PC-9 (cell line): ENCODE results near the gene LGR6. TPM values are rescaled to one million over a fixed set of nuclear protein-coding genes. Genes with fewer than 3 reads are reported as not detected.

Experiments used
- BruUV-seq: library from RNA; stranded (reverse); fragments of 400-500 nt; replicated peaks from 2 replicates; lab custom pipeline; 2021; lab: Mats Ljungman, UMichigan
- CTCF ChIA-PET: fragments of 300-600 bp; sonication (Branson Sonifier 250); formaldehyde crosslinking; loops from one replicate; lab custom pipeline; 2022; ENCODE audit warnings: antibody characterized with exemption; lab: Charles Lee
- POLR2A ChIA-PET: fragments of 300-600 bp; sonication (Branson Sonifier 250); formaldehyde crosslinking; loops from one replicate; lab custom pipeline; 2022; ENCODE audit warnings: antibody characterized with exemption; ENCODE audit not compliant: unreplicated experiment; lab: Charles Lee
- DNase-seq, 2 experiments: peaks; one replicate each; pipeline versions ENCODE4 v3.0.0 to v3.0.0-alpha.2; 2015 to 2022; ENCODE audit warnings: mixed read lengths in 1 of 2
- H2AFZ ChIP-seq: fragments of 200-600 bp; sonication (generic); 2 replicates; pipeline ENCODE4 v1.8.1; 2017; ENCODE audit warnings: antibody characterized with exemption
- H3F3A ChIP-seq: fragments of 200-600 bp; sonication (generic); 2 replicates; pipeline ENCODE4 v1.8.1; 2017; ENCODE audit warnings: antibody characterized with exemption, mild to moderate bottlenecking, low read depth; ENCODE audit not compliant: insufficient read depth
- H3K27ac ChIP-seq: fragments of 200-600 bp; sonication (generic); 2 replicates; pipeline ENCODE4 v1.6.1; 2016; ENCODE audit warnings: mixed run types
- H3K27me3 ChIP-seq: fragments of 200-600 bp; sonication (generic); 2 replicates; pipeline ENCODE4 v1.6.1; 2016; ENCODE audit warnings: low read depth, mixed run types; ENCODE audit not compliant: insufficient read depth
- H3K36me3 ChIP-seq: fragments of 200-600 bp; sonication (generic); 2 replicates; pipeline ENCODE4 v1.6.1; 2016; ENCODE audit warnings: low read depth, mixed run types
- H3K4me1 ChIP-seq: fragments of 200-600 bp; sonication (generic); replicated peaks from 2 replicates; pipeline ENCODE4 v1.6.1; 2016; ENCODE audit warnings: mixed run types; ENCODE audit not compliant: insufficient read depth
- H3K4me2 ChIP-seq: fragments of 200-600 bp; sonication (generic); 2 replicates; pipeline ENCODE4 v1.6.1; 2017; ENCODE audit warnings: mixed run types
- H3K4me3 ChIP-seq: fragments of 200-600 bp; sonication (generic); 2 replicates; pipeline ENCODE4 v1.6.1; 2016; ENCODE audit warnings: mixed run types
- H3K79me2 ChIP-seq: fragments of 200-600 bp; sonication (generic); 2 replicates; pipeline ENCODE4 v1.6.1; 2017; ENCODE audit warnings: low read depth, mixed run types
- H3K9me2 ChIP-seq: fragments of 200-600 bp; sonication (generic); 2 replicates; pipeline ENCODE4 v1.8.1; 2017; ENCODE audit warnings: mild to moderate bottlenecking; ENCODE audit not compliant: insufficient read depth
- H3K9me3 ChIP-seq: fragments of 200-600 bp; sonication (generic); 2 replicates; pipeline ENCODE4 v1.8.1; 2016; ENCODE audit warnings: low read depth; ENCODE audit not compliant: insufficient read depth
- H4K20me1 ChIP-seq: fragments of 200-600 bp; sonication (generic); 2 replicates; pipeline ENCODE4 v1.8.1; 2017; ENCODE audit not compliant: insufficient read depth
- EZH2 ChIP-seq: fragments of 200-600 bp; sonication (generic); IDR thresholded peaks from 2 replicates; pipeline ENCODE4 v1.8.0; 2017; ENCODE audit warnings: antibody characterized with exemption, low read depth
- intact Hi-C: fragments of 100-400 bp; cut with micrococcal nuclease; formaldehyde crosslinking; loops from one replicate; pipeline ENCODE4 v1.10.0; 2022; ENCODE audit not compliant: unreplicated experiment
- total RNA-seq: library from RNA; stranded (reverse); gene quantifications from 2 replicates; pipeline ENCODE4 v1.2.3, GENCODE V29; 2021
- TF ChIP-seq, protein P1 (sequence below): fragments of 200-600 bp; sonication (generic); conservative IDR thresholded peaks from 2 replicates; pipeline ENCODE4 v1.6.1; 2017; ENCODE audit warnings: mixed run types, antibody characterized with exemption, mild to moderate bottlenecking, moderate library complexity

LGR6 gene
- total RNA-seq, 1 experiment from 2014 or later = 5.6 TPM

DNA sequence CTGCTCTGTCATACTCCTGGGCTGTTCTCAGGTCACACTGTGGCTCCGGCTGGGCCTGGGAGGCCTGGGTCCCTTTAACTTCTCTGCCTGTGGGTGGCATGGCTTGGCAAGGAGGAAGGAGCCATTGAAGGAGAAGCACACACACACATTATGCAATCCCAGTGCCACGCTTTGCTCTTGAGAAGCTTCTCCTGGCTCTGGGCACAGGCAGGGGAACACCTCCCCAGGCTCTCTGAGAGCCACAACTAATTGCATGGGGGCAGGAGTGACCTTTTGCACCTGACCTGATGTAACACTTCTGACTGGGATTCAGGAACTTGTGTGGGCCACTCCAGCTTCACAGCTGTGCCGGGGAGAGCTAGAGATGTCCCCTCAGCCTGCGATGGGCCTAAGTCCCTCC is 23.1 kb downstream of the LGR6 start:
- Histone ChIP-seq H3K27ac (no peak overlapping the region), H3K4me2 (no peak overlapping the region), H3K27me3 (peaks cover 52% of the 10 kb centered on the region), H4K20me1 (no peaks in the 10 kb centered on the region), H3K36me3 (no peaks in the 10 kb centered on the region), H2AFZ (no peak overlapping the region), H3F3A (peaks cover 8% of the 10 kb centered on the region), H3K79me2 (no peaks in the 10 kb centered on the region), H3K9me2 (no peaks in the 10 kb centered on the region), H3K9me3 (no peaks in the 10 kb centered on the region), H3K4me1 (peaks cover 9% of the 10 kb centered on the region), H3K4me3 (no peak overlapping the region)
- no peak for DNase-seq
- ChIA-PET POLR2A (no interaction called here), CTCF (no interaction called here)
- no TSS peak for BruUV-seq
- intact Hi-C loops = no loop called here
- TF ChIP-seq, protein P1, sequence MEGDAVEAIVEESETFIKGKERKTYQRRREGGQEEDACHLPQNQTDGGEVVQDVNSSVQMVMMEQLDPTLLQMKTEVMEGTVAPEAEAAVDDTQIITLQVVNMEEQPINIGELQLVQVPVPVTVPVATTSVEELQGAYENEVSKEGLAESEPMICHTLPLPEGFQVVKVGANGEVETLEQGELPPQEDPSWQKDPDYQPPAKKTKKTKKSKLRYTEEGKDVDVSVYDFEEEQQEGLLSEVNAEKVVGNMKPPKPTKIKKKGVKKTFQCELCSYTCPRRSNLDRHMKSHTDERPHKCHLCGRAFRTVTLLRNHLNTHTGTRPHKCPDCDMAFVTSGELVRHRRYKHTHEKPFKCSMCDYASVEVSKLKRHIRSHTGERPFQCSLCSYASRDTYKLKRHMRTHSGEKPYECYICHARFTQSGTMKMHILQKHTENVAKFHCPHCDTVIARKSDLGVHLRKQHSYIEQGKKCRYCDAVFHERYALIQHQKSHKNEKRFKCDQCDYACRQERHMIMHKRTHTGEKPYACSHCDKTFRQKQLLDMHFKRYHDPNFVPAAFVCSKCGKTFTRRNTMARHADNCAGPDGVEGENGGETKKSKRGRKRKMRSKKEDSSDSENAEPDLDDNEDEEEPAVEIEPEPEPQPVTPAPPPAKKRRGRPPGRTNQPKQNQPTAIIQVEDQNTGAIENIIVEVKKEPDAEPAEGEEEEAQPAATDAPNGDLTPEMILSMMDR = no peak
- no peak for TF ChIP-seq EZH2

GRCh38 chr1:202217516-202217915 is 23.9 kb downstream of the LGR6 start:
- CTCF ChIA-PET = no interaction called here

GRCh38 chr1:202217951-202218350 is 24.4 kb downstream of the LGR6 start:
- Histone ChIP-seq H4K20me1 (no peaks in the 10 kb centered on the region), H3K27ac (no peak overlapping the region), H3F3A (peaks cover 17% of the 10 kb centered on the region), H3K4me3 (no peak overlapping the region), H3K9me3 (no peaks in the 10 kb centered on the region), H3K36me3 (no peaks in the 10 kb centered on the region), H3K27me3 (peaks cover 41% of the 10 kb centered on the region; the same call in 1 of the 2 replicates), H3K4me2 (no peak overlapping the region), H3K9me2 (no peaks in the 10 kb centered on the region), H3K4me1 (peaks cover 22% of the 10 kb centered on the region), H3K79me2 (no peaks in the 10 kb centered on the region), H2AFZ (no peak overlapping the region)
- CTCF ChIA-PET = no interaction called here
- no peak for DNase-seq
- intact Hi-C loops = no loop called here
- TF ChIP-seq, protein P1 = no peak
- no peak for TF ChIP-seq EZH2
- BruUV-seq = no TSS peak
- POLR2A ChIA-PET = no interaction called here

More at GRCh38 chr1:202217516-202217915, 23.9 kb downstream of the LGR6 start:
- Histone ChIP-seq H3K36me3 (no peaks in the 10 kb centered on the region), H3K4me1 (peaks cover 18% of the 10 kb centered on the region), H3K9me2 (no peaks in the 10 kb centered on the region), H3K4me2 (no peak overlapping the region), H3K27ac (no peak overlapping the region), H3K4me3 (no peak overlapping the region), H3K9me3 (no peaks in the 10 kb centered on the region), H3K27me3 (peaks cover 46% of the 10 kb centered on the region; the same call in 1 of the 2 replicates), H3K79me2 (no peaks in the 10 kb centered on the region), H3F3A (peaks cover 13% of the 10 kb centered on the region), H4K20me1 (no peaks in the 10 kb centered on the region), H2AFZ (no peak overlapping the region)
- BruUV-seq = no TSS peak
- no peak for DNase-seq
- POLR2A ChIA-PET = no interaction called here
- TF ChIP-seq, protein P1 = no peak
- no peak for TF ChIP-seq EZH2
- intact Hi-C loops = no loop called here
